ENCODE data around the gene ZBTB26.

The ZBTB26 gene

DNA sequence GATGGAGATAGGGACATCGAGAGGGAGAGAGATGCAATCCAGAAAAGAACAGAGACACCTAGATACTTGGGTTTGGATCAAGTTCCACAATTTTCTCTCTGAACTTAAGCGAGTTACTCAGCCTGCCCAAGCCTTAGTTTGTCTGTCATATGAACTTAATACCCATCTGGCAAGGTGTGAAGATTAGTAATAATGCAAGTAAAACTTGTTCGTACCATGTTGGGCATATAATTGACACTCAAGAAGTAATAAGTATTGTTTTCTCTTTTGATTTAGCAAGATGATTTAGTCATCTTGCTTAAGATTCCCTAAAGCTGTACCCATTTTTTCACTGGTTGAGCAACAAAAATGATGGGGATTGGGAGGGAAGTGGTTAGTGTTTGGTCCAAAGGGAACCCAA is 17.0 kb upstream of the ZBTB26 start:
- Histone ChIP-seq H3K79me2 (ENCODE audit: insufficient read depth, low read length) (peaks cover 97% of the 10 kb centered on the region), H3K4me2 (ENCODE audit: low read depth, low read length, poor library complexity, severe bottlenecking) (no peak overlapping the region)

GRCh38 chr9:122946461-122947005 is 15.2 kb upstream of the ZBTB26 start:
- Histone ChIP-seq H2AFZ (ENCODE audit: low read depth, low read length, severe bottlenecking) (no peak overlapping the region), H3K27me3 (ENCODE audit: low read length) (no peaks in the 10 kb centered on the region), H3K36me3 (ENCODE audit: low read length) (0 out of 2 replicates have a peak, but pooled peaks cover 3% of the 10 kb centered on the region), H3K9ac (ENCODE audit: low read length) (no peak overlapping the region), H3F3A (ENCODE audit: insufficient read depth) (no peaks in the 10 kb centered on the region), H3K79me2 (ENCODE audit: insufficient read depth, low read length) (peaks cover 98% of the 10 kb centered on the region), H3K27ac (ENCODE audit: low read depth, low read length) (no peak overlapping the region), H4K20me1 (ENCODE audit: low read depth, low read length) (peaks cover 18% of the 10 kb centered on the region), H3K4me2 (ENCODE audit: low read depth, low read length, poor library complexity, severe bottlenecking) (no peak overlapping the region), H3K9me3 (ENCODE audit: insufficient read depth, low read length) (no peaks in the 10 kb centered on the region), H3K4me3 (ENCODE audit: insufficient read depth, low read length, poor library complexity, severe bottlenecking) (no peak overlapping the region), H3K9me2 (replicated peaks; ENCODE audit: insufficient read depth, low read length) (no peaks in the 10 kb centered on the region)
- no peak for TF ChIP-seq EZH2phosphoT487 (conservative IDR thresholded peaks at IDR 0.05; ENCODE audit: low read length)
- no peak for TF ChIP-seq CTCF (IDR thresholded peaks at IDR 0.05; ENCODE audit: insufficient read depth, low read length, poor library complexity, severe bottlenecking)

More for the DNA sequence above, 17.0 kb upstream of the ZBTB26 start:
- no peak overlapping the region for H3K27ac ChIP-seq (ENCODE audit: low read depth, low read length)
- H3F3A ChIP-seq (ENCODE audit: insufficient read depth), result no peaks in the 10 kb centered on the region
- TF ChIP-seq CTCF (IDR thresholded peaks at IDR 0.05; ENCODE audit: insufficient read depth, low read length, poor library complexity, severe bottlenecking) (no peak), EZH2phosphoT487 (conservative IDR thresholded peaks at IDR 0.05; ENCODE audit: low read length) (no peak)
- no peak overlapping the region for H3K4me3 ChIP-seq (ENCODE audit: insufficient read depth, low read length, poor library complexity, severe bottlenecking)
- 0 out of 2 replicates have a peak, but pooled peaks cover 3% of the 10 kb centered on the region for H3K36me3 ChIP-seq (ENCODE audit: low read length)
- H2AFZ ChIP-seq (ENCODE audit: low read depth, low read length, severe bottlenecking), result no peak overlapping the region
- no peak overlapping the region for H3K9ac ChIP-seq (ENCODE audit: low read length)
- H4K20me1 ChIP-seq (ENCODE audit: low read depth, low read length), result peaks cover 20% of the 10 kb centered on the region
- no peaks in the 10 kb centered on the region for H3K27me3 ChIP-seq (ENCODE audit: low read length)
- H3K9me3 ChIP-seq (ENCODE audit: insufficient read depth, low read length), result no peaks in the 10 kb centered on the region
- H3K9me2 ChIP-seq (replicated peaks; ENCODE audit: insufficient read depth, low read length), result no peaks in the 10 kb centered on the region

GRCh38 chr9:122944960-122945888 is 13.9 kb upstream of the ZBTB26 start:
- TF ChIP-seq CTCF (IDR thresholded peaks at IDR 0.05; ENCODE audit: insufficient read depth, low read length, poor library complexity, severe bottlenecking) (no peak), EZH2phosphoT487 (conservative IDR thresholded peaks at IDR 0.05; ENCODE audit: low read length) (no peak)
- Histone ChIP-seq H3K9me3 (ENCODE audit: insufficient read depth, low read length) (no peaks in the 10 kb centered on the region), H3K4me3 (ENCODE audit: insufficient read depth, low read length, poor library complexity, severe bottlenecking) (no peak overlapping the region), H3F3A (ENCODE audit: insufficient read depth) (0 out of 2 replicates have a peak, but pooled peaks cover under 1% of the 10 kb centered on the region), H3K9me2 (replicated peaks; ENCODE audit: insufficient read depth, low read length) (no peaks in the 10 kb centered on the region), H2AFZ (ENCODE audit: low read depth, low read length, severe bottlenecking) (no peak overlapping the region), H4K20me1 (ENCODE audit: low read depth, low read length) (peaks cover 18% of the 10 kb centered on the region), H3K4me2 (ENCODE audit: low read depth, low read length, poor library complexity, severe bottlenecking) (peak overlapping the region; percentile 29), H3K27ac (ENCODE audit: low read depth, low read length) (peak overlapping the region; percentile 27; the same call in 1 of the 2 replicates), H3K36me3 (ENCODE audit: low read length) (0 out of 2 replicates have a peak, but pooled peaks cover 3% of the 10 kb centered on the region), H3K9ac (ENCODE audit: low read length) (no peak overlapping the region), H3K27me3 (ENCODE audit: low read length) (no peaks in the 10 kb centered on the region), H3K79me2 (ENCODE audit: insufficient read depth, low read length) (peaks cover 91% of the 10 kb centered on the region)

All from SU-DHL-6 (cell line).